ENCODE results near the gene NOBOX. TPM values are rescaled to one million over a fixed set of nuclear protein-coding genes. Genes with fewer than 3 reads are reported as not detected.

Gene NOBOX
- not detected in 2 replicates for total RNA-seq

- H3K36me3 ChIP-seq (ENCODE audit: insufficient read depth, low read length), result no peaks in the 10 kb centered on the region
- TF ChIP-seq CTCF (IDR thresholded peaks at IDR 0.05; ENCODE audit: extremely low read depth, low read depth, low read length), result no peak
- H3K4me3 ChIP-seq (ENCODE audit: insufficient read depth, low read length), result no peak within 1 kb of the TSS
- no peak within 1 kb of the TSS for H3K27ac ChIP-seq (ENCODE audit: low read depth, low read length)
- no peaks in the 10 kb centered on the region for H4K20me1 ChIP-seq (ENCODE audit: insufficient read depth, low read length)
- no peak within 1 kb of the TSS for H3K4me2 ChIP-seq (ENCODE audit: insufficient read depth, low read length)
- no peak within 1 kb of the TSS for H2AFZ ChIP-seq (ENCODE audit: low read length)
- H3K9me3 ChIP-seq (ENCODE audit: low read depth, low read length), result no peaks in the 10 kb centered on the region
- H3K4me1 ChIP-seq (ENCODE audit: insufficient read depth, low read length), result no peaks in the 10 kb centered on the region
- H3K79me2 ChIP-seq (ENCODE audit: insufficient read depth, low read length), result no peaks in the 10 kb centered on the region
- no peaks in the 10 kb centered on the region for H3K27me3 ChIP-seq (ENCODE audit: insufficient read depth, low read length)
- no peak for DNase-seq (ENCODE audit: insufficient read length, low spot score, missing footprints)
These were observed at the start of gene NOBOX for GRCh38 chr7:144403649-144404061. Gene NOBOX, minus strand, starts transcription at chr7:144403693.

- TF ChIP-seq CTCF (IDR thresholded peaks at IDR 0.05; ENCODE audit: extremely low read depth, low read depth, low read length), result no peak
- H3K27ac ChIP-seq (ENCODE audit: low read depth, low read length), result no peak overlapping the region
These were observed 48.6 kb upstream of the NOBOX start for GRCh38 chr7:144452064-144452463.

GRCh38 chr7:144445590-144445989, 42.1 kb upstream of the NOBOX start:
- no peak overlapping the region for H3K4me3 ChIP-seq (ENCODE audit: insufficient read depth, low read length)
- no peak overlapping the region for H3K4me2 ChIP-seq (ENCODE audit: insufficient read depth, low read length)
- no peaks in the 10 kb centered on the region for H3K9me3 ChIP-seq (ENCODE audit: low read depth, low read length)
- H2AFZ ChIP-seq (ENCODE audit: low read length), result no peak overlapping the region
- H3K36me3 ChIP-seq (ENCODE audit: insufficient read depth, low read length), result no peaks in the 10 kb centered on the region
- H3K4me1 ChIP-seq (ENCODE audit: insufficient read depth, low read length), result no peaks in the 10 kb centered on the region
- no peak overlapping the region for H3K27ac ChIP-seq (ENCODE audit: low read depth, low read length)
- H3K27me3 ChIP-seq (ENCODE audit: insufficient read depth, low read length), result no peaks in the 10 kb centered on the region
- no peak for TF ChIP-seq CTCF (IDR thresholded peaks at IDR 0.05; ENCODE audit: extremely low read depth, low read depth, low read length)
- no peaks in the 10 kb centered on the region for H3K79me2 ChIP-seq (ENCODE audit: insufficient read depth, low read length)
- no peaks in the 10 kb centered on the region for H4K20me1 ChIP-seq (ENCODE audit: insufficient read depth, low read length)
- no peak for DNase-seq (ENCODE audit: insufficient read length, low spot score, missing footprints)

More at GRCh38 chr7:144452064-144452463, 48.6 kb upstream of the NOBOX start:
- Histone ChIP-seq H3K4me3 (ENCODE audit: insufficient read depth, low read length) (no peak overlapping the region), H3K4me2 (ENCODE audit: insufficient read depth, low read length) (no peak overlapping the region), H3K79me2 (ENCODE audit: insufficient read depth, low read length) (no peaks in the 10 kb centered on the region), H2AFZ (ENCODE audit: low read length) (no peak overlapping the region), H3K4me1 (ENCODE audit: insufficient read depth, low read length) (no peaks in the 10 kb centered on the region), H3K36me3 (ENCODE audit: insufficient read depth, low read length) (no peaks in the 10 kb centered on the region), H4K20me1 (ENCODE audit: insufficient read depth, low read length) (no peaks in the 10 kb centered on the region), H3K9me3 (ENCODE audit: low read depth, low read length) (no peaks in the 10 kb centered on the region), H3K27me3 (ENCODE audit: insufficient read depth, low read length) (no peaks in the 10 kb centered on the region)
- no peak for DNase-seq (ENCODE audit: insufficient read length, low spot score, missing footprints)

GRCh38 chr7:144439717-144440205, 36.3 kb upstream of the NOBOX start:
- H3K9me3 ChIP-seq (ENCODE audit: low read depth, low read length), result no peaks in the 10 kb centered on the region
- TF ChIP-seq CTCF (IDR thresholded peaks at IDR 0.05; ENCODE audit: extremely low read depth, low read depth, low read length), result no peak
- H2AFZ ChIP-seq (ENCODE audit: low read length), result no peak overlapping the region
- no peaks in the 10 kb centered on the region for H3K4me1 ChIP-seq (ENCODE audit: insufficient read depth, low read length)
- H3K27me3 ChIP-seq (ENCODE audit: insufficient read depth, low read length), result no peaks in the 10 kb centered on the region
- no peaks in the 10 kb centered on the region for H3K36me3 ChIP-seq (ENCODE audit: insufficient read depth, low read length)
- DNase-seq (ENCODE audit: insufficient read length, low spot score, missing footprints), result no peak
- H4K20me1 ChIP-seq (ENCODE audit: insufficient read depth, low read length), result no peaks in the 10 kb centered on the region
- H3K4me3 ChIP-seq (ENCODE audit: insufficient read depth, low read length), result no peak overlapping the region
- H3K79me2 ChIP-seq (ENCODE audit: insufficient read depth, low read length), result no peaks in the 10 kb centered on the region
- no peak overlapping the region for H3K27ac ChIP-seq (ENCODE audit: low read depth, low read length)
- no peak overlapping the region for H3K4me2 ChIP-seq (ENCODE audit: insufficient read depth, low read length)

Data from osteoblast (primary cell).